ENCODE results near the gene PCED1B. TPM values are rescaled to one million over a fixed set of nuclear protein-coding genes. Genes with fewer than 3 reads are reported as not detected.

PCED1B gene
- total RNA-seq, 2 experiments from 2014 or later = 117 to 119 TPM

DNA sequence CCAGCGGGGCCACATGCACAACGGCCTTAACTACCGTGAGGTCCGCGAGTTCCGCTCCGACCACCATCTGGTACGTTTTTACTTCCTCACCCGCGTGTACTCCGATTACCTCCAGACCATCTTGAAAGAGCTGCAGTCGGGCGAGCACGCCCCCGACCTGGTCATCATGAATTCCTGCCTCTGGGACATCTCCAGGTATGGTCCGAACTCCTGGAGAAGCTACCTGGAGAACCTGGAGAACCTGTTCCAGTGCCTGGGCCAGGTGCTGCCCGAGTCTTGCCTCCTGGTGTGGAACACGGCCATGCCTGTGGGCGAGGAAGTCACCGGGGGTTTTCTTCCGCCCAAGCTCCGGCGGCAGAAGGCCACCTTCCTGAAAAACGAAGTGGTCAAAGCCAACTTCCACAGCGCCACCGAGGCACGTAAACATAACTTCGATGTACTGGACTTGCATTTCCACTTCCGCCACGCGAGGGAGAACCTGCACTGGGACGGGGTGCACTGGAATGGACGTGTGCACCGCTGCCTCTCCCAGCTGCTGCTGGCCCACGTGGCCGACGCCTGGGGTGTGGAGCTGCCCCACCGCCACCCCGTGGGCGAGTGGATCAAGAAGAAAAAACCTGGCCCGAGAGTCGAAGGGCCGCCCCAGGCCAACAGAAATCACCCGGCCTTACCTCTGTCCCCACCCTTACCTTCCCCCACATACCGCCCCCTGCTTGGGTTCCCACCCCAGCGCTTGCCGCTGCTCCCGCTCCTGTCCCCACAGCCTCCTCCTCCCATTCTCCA lies 156.0 kb downstream of the PCED1B start:
- ATAC-seq (no peak), DNase-seq (no peak)
- intact Hi-C loops (cut with micrococcal nuclease) = no loop called here
- peaks cover 15% of the 10 kb centered on the region for H3K9me3 Mint-ChIP-seq
- H3K36me3 Mint-ChIP-seq (ENCODE audit: low read depth) = peaks cover 80% of the 10 kb centered on the region
- ChIA-PET CTCF (interaction anchor here (1.1 kb wide), 1 partner anchor 24 kb away, joined by 3 read pairs; no protein-coding TSS in a partner anchor), POLR2A (interaction anchor here (0.7 to 1.2 kb wide), 4 partner anchors 9 to 158 kb away, joined by 3 to 4 read pairs (median 4); partner anchors contain the start of genes AMIGO2 and PCED1B)
- TF ChIP-seq, protein P1, sequence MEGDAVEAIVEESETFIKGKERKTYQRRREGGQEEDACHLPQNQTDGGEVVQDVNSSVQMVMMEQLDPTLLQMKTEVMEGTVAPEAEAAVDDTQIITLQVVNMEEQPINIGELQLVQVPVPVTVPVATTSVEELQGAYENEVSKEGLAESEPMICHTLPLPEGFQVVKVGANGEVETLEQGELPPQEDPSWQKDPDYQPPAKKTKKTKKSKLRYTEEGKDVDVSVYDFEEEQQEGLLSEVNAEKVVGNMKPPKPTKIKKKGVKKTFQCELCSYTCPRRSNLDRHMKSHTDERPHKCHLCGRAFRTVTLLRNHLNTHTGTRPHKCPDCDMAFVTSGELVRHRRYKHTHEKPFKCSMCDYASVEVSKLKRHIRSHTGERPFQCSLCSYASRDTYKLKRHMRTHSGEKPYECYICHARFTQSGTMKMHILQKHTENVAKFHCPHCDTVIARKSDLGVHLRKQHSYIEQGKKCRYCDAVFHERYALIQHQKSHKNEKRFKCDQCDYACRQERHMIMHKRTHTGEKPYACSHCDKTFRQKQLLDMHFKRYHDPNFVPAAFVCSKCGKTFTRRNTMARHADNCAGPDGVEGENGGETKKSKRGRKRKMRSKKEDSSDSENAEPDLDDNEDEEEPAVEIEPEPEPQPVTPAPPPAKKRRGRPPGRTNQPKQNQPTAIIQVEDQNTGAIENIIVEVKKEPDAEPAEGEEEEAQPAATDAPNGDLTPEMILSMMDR (IDR thresholded peaks at IDR 0.05) = no peak
- H3K27ac Mint-ChIP-seq = no peak overlapping the region
- peaks cover 64% of the 10 kb centered on the region for H3K4me1 Mint-ChIP-seq (ENCODE audit: low read depth)
- H3K27me3 Mint-ChIP-seq = no peaks in the 10 kb centered on the region
- H3K4me3 Mint-ChIP-seq = no peak overlapping the region

DNA sequence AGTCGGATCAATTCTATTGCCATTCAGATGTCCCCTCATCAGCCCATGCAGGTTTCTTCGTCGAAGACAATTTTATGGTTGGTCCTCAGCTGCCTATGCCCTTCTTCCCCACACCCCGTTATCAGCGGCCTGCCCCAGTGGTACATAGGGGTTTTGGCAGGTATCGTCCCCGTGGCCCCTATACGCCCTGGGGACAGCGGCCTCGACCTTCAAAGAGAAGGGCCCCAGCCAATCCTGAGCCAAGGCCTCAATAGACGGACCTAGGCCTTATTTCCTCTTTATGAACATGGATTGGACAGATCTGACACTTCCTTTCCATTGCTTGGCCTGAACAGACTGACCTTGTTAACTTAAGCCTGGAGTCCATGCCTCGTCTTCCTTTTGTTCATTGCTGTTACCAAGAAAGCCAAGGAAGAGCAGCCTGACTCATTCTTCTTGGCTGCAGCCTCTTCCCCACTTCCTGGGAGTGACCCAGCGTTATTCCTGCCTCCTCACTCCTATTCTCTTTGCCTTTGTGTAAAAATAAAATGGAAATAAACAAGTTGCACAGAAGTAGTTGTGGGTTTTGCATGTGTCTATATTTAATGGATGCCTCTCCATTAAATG lies 156.8 kb downstream of the PCED1B start:
- ChIA-PET POLR2A (interaction anchor here (1.0 to 1.2 kb wide), 3 partner anchors 10 to 157 kb away, joined by 3 to 4 read pairs (median 4); no protein-coding TSS in a partner anchor), CTCF (no interaction called here)
- Mint-ChIP-seq H3K4me1 (ENCODE audit: low read depth) (peaks cover 57% of the 10 kb centered on the region), H3K27ac (peak overlapping the region; percentile 13), H3K4me3 (no peak overlapping the region), H3K9me3 (peaks cover 15% of the 10 kb centered on the region), H3K36me3 (ENCODE audit: low read depth) (peaks cover 74% of the 10 kb centered on the region), H3K27me3 (no peaks in the 10 kb centered on the region)
- TF ChIP-seq, protein P1 (IDR thresholded peaks at IDR 0.05) = no peak
- DNase-seq = no peak
- intact Hi-C loops (cut with micrococcal nuclease) = no loop called here
- no peak for ATAC-seq

DNA sequence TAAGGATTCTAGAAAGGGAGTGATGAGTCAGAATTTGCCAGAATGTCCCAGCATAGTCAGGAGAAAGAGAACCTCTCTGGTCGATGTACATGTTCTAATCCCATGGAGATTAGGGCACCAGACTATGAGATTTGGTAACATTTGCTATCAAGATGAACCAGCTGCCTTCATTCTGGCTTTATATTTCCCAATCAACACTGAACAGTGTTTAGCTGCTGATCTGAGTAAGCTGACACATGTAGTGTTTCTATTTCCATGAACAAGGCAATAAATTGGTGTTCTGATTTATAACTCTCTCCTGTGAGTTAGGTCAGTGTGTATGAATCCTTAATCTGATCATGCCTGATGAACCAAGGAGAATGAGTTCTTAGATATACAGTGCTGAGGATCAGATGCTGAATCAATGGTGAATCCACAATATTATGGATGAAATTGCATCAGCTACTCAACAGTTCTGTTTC lies 158.4 kb downstream of the PCED1B start:
- CTCF ChIA-PET = interaction anchor here (1.1 kb wide), 1 partner anchor 205 kb away, joined by 3 read pairs; no protein-coding TSS in a partner anchor
- DNase-seq (no peak), ATAC-seq (peak; percentile 53)
- POLR2A ChIA-PET = interaction anchor here (1.6 to 2.2 kb wide), 2 partner anchors 9 to 153 kb away, joined by 4 to 10 read pairs; no protein-coding TSS in a partner anchor
- H3K27me3 Mint-ChIP-seq = no peaks in the 10 kb centered on the region
- H3K27ac Mint-ChIP-seq = peak overlapping the region; percentile 82
- TF ChIP-seq, protein P1 (IDR thresholded peaks at IDR 0.05) = no peak
- H3K9me3 Mint-ChIP-seq = peaks cover 13% of the 10 kb centered on the region
- H3K4me3 Mint-ChIP-seq = no peak overlapping the region
- intact Hi-C loops (cut with micrococcal nuclease) = no loop called here
- peaks cover 66% of the 10 kb centered on the region for H3K36me3 Mint-ChIP-seq (ENCODE audit: low read depth)
- H3K4me1 Mint-ChIP-seq (ENCODE audit: low read depth) = peaks cover 55% of the 10 kb centered on the region

DNA sequence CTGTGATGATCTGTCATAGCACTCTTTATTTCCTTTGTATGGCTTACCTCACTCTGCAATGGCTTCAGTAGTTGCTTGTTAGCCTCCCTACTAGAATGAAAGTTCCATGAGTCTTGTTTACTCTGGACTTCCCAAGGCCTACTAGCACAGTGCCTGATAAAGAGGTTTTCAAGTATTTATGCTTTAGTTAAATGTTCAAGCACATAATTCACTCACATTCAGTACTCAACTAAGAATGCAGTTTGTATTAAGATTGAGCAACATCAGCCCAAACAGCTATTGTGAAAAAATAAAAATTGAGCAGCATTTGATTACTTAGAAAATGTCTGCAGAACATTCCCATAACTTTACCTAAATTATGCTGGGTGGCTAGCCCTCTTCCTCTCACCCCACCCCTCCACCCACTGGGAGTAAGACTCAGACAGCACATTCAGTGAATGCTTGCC lies 159.3 kb downstream of the PCED1B start:
- TF ChIP-seq, protein P1 (IDR thresholded peaks at IDR 0.05) = no peak
- no peak overlapping the region for H3K4me3 Mint-ChIP-seq
- H3K4me1 Mint-ChIP-seq (ENCODE audit: low read depth) = peaks cover 50% of the 10 kb centered on the region
- H3K27ac Mint-ChIP-seq = peak overlapping the region; percentile 82
- POLR2A ChIA-PET = interaction anchor here (1.8 to 2.2 kb wide), 2 partner anchors 10 to 11 kb away, joined by 4 to 10 read pairs; no protein-coding TSS in a partner anchor
- ATAC-seq (no peak), DNase-seq (no peak)
- H3K27me3 Mint-ChIP-seq = no peaks in the 10 kb centered on the region
- CTCF ChIA-PET = interaction anchor here (1.1 kb wide), 1 partner anchor 143 kb away, joined by 3 read pairs; no protein-coding TSS in a partner anchor
- peaks cover 8% of the 10 kb centered on the region for H3K9me3 Mint-ChIP-seq
- intact Hi-C loops (cut with micrococcal nuclease) = no loop called here
- peaks cover 61% of the 10 kb centered on the region for H3K36me3 Mint-ChIP-seq (ENCODE audit: low read depth)
